RWPE2 (cell line): Measurements from ENCODE around the gene NUP155.

Experiments
- ATAC-seq: fragments of 200-7000 bp; cut with Tn5 transposase; 3 replicates; pipeline ENCODE4 v1.9.1; 2021; ENCODE audit warnings: low read depth
- DNase-seq: peaks from one replicate; pipeline ENCODE4 v3.0.0-alpha.2; 2020; ENCODE audit warnings: low spot score
- H3K27ac ChIP-seq: fragments of 450-650 bp; 2 replicates; pipeline ENCODE4 v1.5.1; 2017; ENCODE audit warnings: mild to moderate bottlenecking; ENCODE audit not compliant: poor library complexity, severe bottlenecking
- H3K27me3 ChIP-seq: fragments of 250-450 bp; sonication (Bioruptor Pico); 2 replicates; pipeline ENCODE4 v1.5.1; 2021; ENCODE audit warnings: mild to moderate bottlenecking, moderate library complexity; ENCODE audit not compliant: insufficient read depth, poor library complexity, severe bottlenecking
- H3K36me3 ChIP-seq: fragments of 250-450 bp; sonication (Bioruptor Pico); 2 replicates; pipeline ENCODE4 v1.5.1; 2020; ENCODE audit warnings: low read depth, mild to moderate bottlenecking, moderate library complexity
- H3K4me1 ChIP-seq: fragments of 250-450 bp; sonication (Bioruptor Pico); 2 replicates; pipeline ENCODE4 v1.5.1; 2021; ENCODE audit warnings: mild to moderate bottlenecking, moderate library complexity; ENCODE audit not compliant: insufficient read depth, poor library complexity, severe bottlenecking
- H3K4me3 ChIP-seq: fragments of 250-450 bp; sonication (Bioruptor Pico); 2 replicates; pipeline ENCODE4 v1.5.1; 2021; ENCODE audit warnings: mild to moderate bottlenecking, moderate library complexity; ENCODE audit not compliant: severe bottlenecking
- H3K9me3 ChIP-seq: fragments of 250-450 bp; sonication (Bioruptor Pico); 2 replicates; pipeline ENCODE4 v1.5.1; 2021; ENCODE audit warnings: mild to moderate bottlenecking, moderate library complexity; ENCODE audit not compliant: severe bottlenecking
- TF ChIP-seq, protein P1 (sequence below): fragments of 450-650 bp; IDR thresholded peaks from one replicate; pipeline ENCODE4 v1.5.1; 2017; ENCODE audit warnings: mild to moderate bottlenecking, moderate library complexity; ENCODE audit not compliant: poor library complexity, severe bottlenecking

The NUP155 gene

GRCh38 chr5:37254581-37254980 lies 116.3 kb downstream of the NUP155 start:
- H3K27ac ChIP-seq, result no peak overlapping the region
- no peak overlapping the region for H3K4me3 ChIP-seq
- no peaks in the 10 kb centered on the region for H3K36me3 ChIP-seq
- H3K27me3 ChIP-seq, result no peaks in the 10 kb centered on the region
- H3K9me3 ChIP-seq, result no peaks in the 10 kb centered on the region
- ATAC-seq, result no peak
- TF ChIP-seq, protein P1, sequence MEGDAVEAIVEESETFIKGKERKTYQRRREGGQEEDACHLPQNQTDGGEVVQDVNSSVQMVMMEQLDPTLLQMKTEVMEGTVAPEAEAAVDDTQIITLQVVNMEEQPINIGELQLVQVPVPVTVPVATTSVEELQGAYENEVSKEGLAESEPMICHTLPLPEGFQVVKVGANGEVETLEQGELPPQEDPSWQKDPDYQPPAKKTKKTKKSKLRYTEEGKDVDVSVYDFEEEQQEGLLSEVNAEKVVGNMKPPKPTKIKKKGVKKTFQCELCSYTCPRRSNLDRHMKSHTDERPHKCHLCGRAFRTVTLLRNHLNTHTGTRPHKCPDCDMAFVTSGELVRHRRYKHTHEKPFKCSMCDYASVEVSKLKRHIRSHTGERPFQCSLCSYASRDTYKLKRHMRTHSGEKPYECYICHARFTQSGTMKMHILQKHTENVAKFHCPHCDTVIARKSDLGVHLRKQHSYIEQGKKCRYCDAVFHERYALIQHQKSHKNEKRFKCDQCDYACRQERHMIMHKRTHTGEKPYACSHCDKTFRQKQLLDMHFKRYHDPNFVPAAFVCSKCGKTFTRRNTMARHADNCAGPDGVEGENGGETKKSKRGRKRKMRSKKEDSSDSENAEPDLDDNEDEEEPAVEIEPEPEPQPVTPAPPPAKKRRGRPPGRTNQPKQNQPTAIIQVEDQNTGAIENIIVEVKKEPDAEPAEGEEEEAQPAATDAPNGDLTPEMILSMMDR, result no peak
- no peaks in the 10 kb centered on the region for H3K4me1 ChIP-seq
- DNase-seq, result no peak

GRCh38 chr5:37251665-37252064 lies 119.2 kb downstream of the NUP155 start:
- Histone ChIP-seq H3K27ac (no peak overlapping the region), H3K27me3 (no peaks in the 10 kb centered on the region), H3K9me3 (no peaks in the 10 kb centered on the region), H3K4me1 (peaks cover 5% of the 10 kb centered on the region), H3K36me3 (no peaks in the 10 kb centered on the region), H3K4me3 (no peak overlapping the region)
- TF ChIP-seq, protein P1, result no peak
- no peak for DNase-seq
- no peak for ATAC-seq

- Histone ChIP-seq H3K9me3 (no peaks in the 10 kb centered on the region), H3K36me3 (peaks cover 6% of the 10 kb centered on the region), H3K27me3 (no peaks in the 10 kb centered on the region), H3K4me3 (peak overlapping the region; percentile 66), H3K4me1 (peaks cover 11% of the 10 kb centered on the region), H3K27ac (peak overlapping the region; percentile 59)
- DNase-seq (no peak), ATAC-seq (no peak)
- TF ChIP-seq, protein P1, result no peak
Measured at GRCh38 chr5:37249815-37250164, 121.1 kb downstream of the NUP155 start.

DNA sequence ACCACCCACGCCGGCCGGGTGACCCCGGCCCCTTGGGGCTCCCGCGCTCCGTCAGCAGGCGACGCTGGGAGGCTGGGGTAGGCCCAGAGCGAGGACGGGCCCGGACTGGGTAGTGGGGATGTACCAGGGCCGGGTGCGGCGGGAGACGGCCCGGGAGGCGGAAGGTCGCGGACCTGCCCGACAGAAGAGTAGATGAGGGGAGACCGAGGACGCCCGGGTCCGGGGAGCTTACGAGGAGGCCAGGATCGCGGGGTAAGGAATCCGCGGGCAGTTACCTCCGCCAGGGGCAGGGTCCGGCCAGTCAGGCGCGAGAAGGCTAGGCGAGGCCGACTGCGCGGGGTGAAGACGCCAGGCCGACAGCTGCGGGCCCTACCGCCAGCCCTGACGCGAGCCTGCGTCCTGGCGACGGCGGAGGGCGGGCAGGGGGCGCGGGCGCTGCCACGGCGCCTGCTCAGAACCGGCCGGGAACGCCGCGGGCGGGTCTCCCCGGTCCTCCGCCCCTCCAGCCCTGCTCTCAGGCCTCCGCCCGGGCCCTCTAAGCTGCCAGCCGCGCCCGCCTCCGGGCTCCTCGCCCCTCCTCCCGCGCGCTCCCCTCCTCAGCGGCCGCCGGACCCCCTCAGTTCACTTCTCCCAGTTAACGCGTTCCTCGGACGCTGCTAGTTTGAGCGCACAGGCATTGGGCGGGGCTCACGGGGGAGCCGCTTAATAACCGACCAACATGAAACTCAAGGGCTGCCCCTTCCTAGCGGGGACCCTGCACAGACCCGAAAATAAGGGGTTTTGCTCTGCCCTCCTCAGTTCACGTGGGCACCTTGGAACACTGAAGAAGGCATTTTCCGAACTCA lies 121.7 kb downstream of the NUP155 start, which contains the start of gene CPLANE1:
TSS of gene CPLANE1 (minus strand) at position 407 of the 845 bp plus-strand sequence. CDS start 1,678 bp downstream, outside the sequence.
- DNase-seq (peak; percentile 77), ATAC-seq (peak; percentile 86)
- TF ChIP-seq, protein P1, result peak; percentile 62
- H3K27ac ChIP-seq, result peak within 1 kb of the TSS; percentile 59
- peaks cover 7% of the 10 kb centered on the region for H3K36me3 ChIP-seq
- no peaks in the 10 kb centered on the region for H3K9me3 ChIP-seq
- peaks cover 11% of the 10 kb centered on the region for H3K4me1 ChIP-seq
- no peaks in the 10 kb centered on the region for H3K27me3 ChIP-seq
- H3K4me3 ChIP-seq, result peak within 1 kb of the TSS; percentile 66

- Histone ChIP-seq H3K4me1 (peaks cover 11% of the 10 kb centered on the region), H3K36me3 (peaks cover 12% of the 10 kb centered on the region), H3K27me3 (no peaks in the 10 kb centered on the region), H3K4me3 (peak overlapping the region; percentile 66), H3K9me3 (no peaks in the 10 kb centered on the region), H3K27ac (peak overlapping the region; percentile 59)
- TF ChIP-seq, protein P1, result no peak
- DNase-seq (no peak), ATAC-seq (no peak)
Measured at GRCh38 chr5:37248421-37248969, 122.4 kb downstream of the NUP155 start.
